ENCODE measurements around the gene MGAT5. TPM values are rescaled to one million over a fixed set of nuclear protein-coding genes. Genes with fewer than 3 reads are reported as not detected.

Gene MGAT5
- total RNA-seq, 4 donors from 2014 or later = 16.3 to 37.8 (median 32.5) TPM

GRCh38 chr2:134417968-134418582 is 164.2 kb downstream of the MGAT5 start:
- TF ChIP-seq CTCF (IDR thresholded peaks at IDR 0.05) (no peak), POLR2A (IDR thresholded peaks at IDR 0.05) (no peak)
- H3K4me3 ChIP-seq (ENCODE audit: low read depth, poor library complexity, severe bottlenecking) = no peak overlapping the region
- intact Hi-C loops (cut with DNase I; ENCODE audit: low total_unique reads) = loop anchor here (10.0 kb wide), 1 partner anchor 303 kb away; no protein-coding TSS in a partner anchor
- 89 to 91% methylated on average over 5 of the region's 5 CpGs for WGBS, 2 donors
- no peak for DNase-seq (ENCODE audit: low spot score in 2 of 2)

GRCh38 chr2:134420259-134420658 is 166.4 kb downstream of the MGAT5 start:
- WGBS, 2 donors = 83 to 86% methylated on average over 7 of the region's 7 CpGs
- intact Hi-C loops (cut with DNase I; ENCODE audit: low total_unique reads) = no loop called here
- no peak for DNase-seq (ENCODE audit: low spot score in 2 of 2)
- no peak overlapping the region for H3K4me3 ChIP-seq (ENCODE audit: low read depth, poor library complexity, severe bottlenecking)
- no peak for TF ChIP-seq CTCF (IDR thresholded peaks at IDR 0.05)
- TF ChIP-seq POLR2A (IDR thresholded peaks at IDR 0.05) = no peak

GRCh38 chr2:134420920-134421319 is 167.0 kb downstream of the MGAT5 start:
- TF ChIP-seq POLR2A (IDR thresholded peaks at IDR 0.05) = no peak
- TF ChIP-seq CTCF (IDR thresholded peaks at IDR 0.05) = no peak
- intact Hi-C loops (cut with DNase I; ENCODE audit: low total_unique reads) = no loop called here
- DNase-seq (ENCODE audit: low spot score in 2 of 2) = no peak
- H3K4me3 ChIP-seq (ENCODE audit: low read depth, poor library complexity, severe bottlenecking) = no peak overlapping the region
- 84 to 89% methylated on average over 3 of the region's 3 CpGs for WGBS, 2 donors

- intact Hi-C loops (cut with DNase I; ENCODE audit: low total_unique reads) = no loop called here
Observed at GRCh38 chr2:134421556-134422328, 167.9 kb downstream of the MGAT5 start.

DNA sequence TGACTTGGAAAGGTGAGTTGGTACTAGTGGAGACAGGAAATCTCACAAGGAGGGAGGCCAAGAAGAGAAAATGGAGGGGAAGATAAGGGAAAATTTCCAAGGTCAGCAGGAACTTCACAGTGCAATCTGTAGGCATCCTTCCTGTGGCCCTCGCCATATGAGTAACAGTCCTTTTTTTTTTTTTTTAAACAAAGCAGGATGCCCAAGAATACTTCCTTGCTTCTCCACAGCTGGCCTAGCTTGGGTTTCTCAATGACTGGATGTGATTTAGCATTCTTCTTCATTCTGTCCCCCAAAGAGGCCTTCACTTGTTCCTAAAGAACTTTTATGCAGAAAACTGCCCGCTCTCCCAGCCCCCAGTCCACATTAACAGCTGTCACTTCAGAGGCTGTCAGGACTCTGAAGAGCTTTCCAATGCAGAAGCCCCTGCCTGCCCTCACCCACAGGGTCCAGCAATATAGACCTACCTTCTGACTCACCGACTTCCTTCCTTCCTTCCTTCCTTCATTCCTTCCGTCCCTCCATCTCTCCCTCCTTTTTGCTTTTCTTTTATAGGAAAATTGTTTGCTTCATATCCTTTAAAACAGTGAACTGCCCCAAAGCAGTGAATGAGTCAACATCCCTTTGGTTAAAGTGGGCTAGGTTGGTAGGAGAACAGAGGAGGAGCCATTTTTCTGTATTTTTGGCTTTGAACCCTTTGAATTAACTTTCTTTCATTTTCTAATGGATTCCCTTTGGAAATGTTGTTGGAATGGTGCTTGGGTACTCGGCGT is 172.0 kb downstream of the MGAT5 start:
- 89 to 91% methylated on average over 6 of the region's 6 CpGs for WGBS, 2 donors
- no peak for TF ChIP-seq POLR2A (IDR thresholded peaks at IDR 0.05)
- TF ChIP-seq CTCF (IDR thresholded peaks at IDR 0.05) = no peak
- no peak overlapping the region for H3K4me3 ChIP-seq (ENCODE audit: low read depth, poor library complexity, severe bottlenecking)
- intact Hi-C loops (cut with DNase I; ENCODE audit: low total_unique reads) = no loop called here
- no peak for DNase-seq (ENCODE audit: low spot score in 2 of 2)

More at GRCh38 chr2:134421556-134422328, 167.9 kb downstream of the MGAT5 start:
- WGBS, 2 donors = 78 to 82% methylated on average over 7 of the region's 7 CpGs
- TF ChIP-seq CTCF (IDR thresholded peaks at IDR 0.05) (no peak), POLR2A (IDR thresholded peaks at IDR 0.05) (no peak)
- no peak for DNase-seq (ENCODE audit: low spot score in 2 of 2)
- H3K4me3 ChIP-seq (ENCODE audit: low read depth, poor library complexity, severe bottlenecking) = no peak overlapping the region
